Liver (tissue), 9 donors: ENCODE data around the gene AVPR1B. TPM values are rescaled to one million over a fixed set of nuclear protein-coding genes. Genes with fewer than 3 reads are reported as not detected.

ENCODE experiments used
- DNase-seq: peaks from one replicate; pipeline ENCODE4 v3.0.0-alpha.2; 2017; ENCODE audit warnings: low spot score
- H3K27ac ChIP-seq, 2 donors: one replicate each; pipeline ENCODE4 v1.7.0; 2013; ENCODE audit warnings: inconsistent platforms in 2 of 2, low read length in 2 of 2, control low read depth in 1 of 2, low read depth in 1 of 2, mild to moderate bottlenecking in 1 of 2
- H3K27me3 ChIP-seq, 4 donors: one replicate each; pipeline versions ENCODE4 v1.6.1 to v1.7.0; 2013; ENCODE audit warnings: low read length in 3 of 4, inconsistent platforms in 1 of 4, mild to moderate bottlenecking in 1 of 4, moderate library complexity in 1 of 4; ENCODE audit not compliant: control insufficient read depth in 4 of 4, insufficient read depth in 4 of 4
- H3K36me3 ChIP-seq, 4 donors: one replicate each; pipeline versions ENCODE4 v1.6.1 to v1.7.0; 2013; ENCODE audit warnings: low read length in 3 of 4, mild to moderate bottlenecking in 3 of 4, low read depth in 1 of 4, moderate library complexity in 1 of 4; ENCODE audit not compliant: control insufficient read depth in 4 of 4, insufficient read depth in 3 of 4
- H3K4me1 ChIP-seq, 4 donors: one replicate each; pipeline versions ENCODE4 v1.6.1 to v1.7.0; 2013; ENCODE audit warnings: low read length in 3 of 4, mild to moderate bottlenecking in 3 of 4, moderate library complexity in 1 of 4; ENCODE audit not compliant: control insufficient read depth in 4 of 4, insufficient read depth in 4 of 4
- H3K4me3 ChIP-seq, 3 donors: one replicate each; pipeline versions ENCODE4 v1.6.1 to v1.7.0; 2013; ENCODE audit warnings: low read length in 3 of 3, control low read depth in 1 of 3, low read depth in 1 of 3, mild to moderate bottlenecking in 1 of 3
- H3K9ac ChIP-seq, 2 donors: one replicate each; pipeline ENCODE4 v1.7.0; 2013; ENCODE audit warnings: low read length in 2 of 2, mild to moderate bottlenecking in 2 of 2, moderate library complexity in 2 of 2, control low read depth in 1 of 2, low read depth in 1 of 2
- H3K9me3 ChIP-seq, 4 donors: one replicate each; pipeline versions ENCODE4 v1.6.1 to v1.7.0; 2013; ENCODE audit warnings: low read length in 3 of 4; ENCODE audit not compliant: control insufficient read depth in 4 of 4
- ATF3 ChIP-seq: IDR thresholded peaks from 2 replicates; pipeline ENCODE4 v1.6.1; 2016; ENCODE audit warnings: antibody characterized with exemption
- CTCF ChIP-seq: fragments of 150-350 bp; IDR thresholded peaks from 2 replicates; pipeline ENCODE4 v1.5.1; 2017; ENCODE audit warnings: improper control_type of control experiment, low read depth, low read length; ENCODE audit not compliant: missing input control
- EGR1 ChIP-seq, 2 donors: IDR thresholded peaks; 2 replicates each; pipeline ENCODE4 v1.6.1; 2016 to 2018; ENCODE audit warnings: antibody characterized with exemption in 2 of 2, low read depth in 2 of 2
- FOXA1 ChIP-seq: IDR thresholded peaks from 2 replicates; pipeline ENCODE4 v1.6.1; 2016; ENCODE audit warnings: antibody characterized with exemption
- FOXA2 ChIP-seq: IDR thresholded peaks from 2 replicates; pipeline ENCODE4 v1.6.1; 2016; ENCODE audit warnings: antibody characterized with exemption
- HNF4A ChIP-seq, 2 donors: conservative IDR thresholded peaks; 2 replicates each; pipeline ENCODE4 v1.6.1; 2016; ENCODE audit warnings: antibody characterized with exemption in 2 of 2, mild to moderate bottlenecking in 2 of 2
- HNF4G ChIP-seq: IDR thresholded peaks from 2 replicates; pipeline ENCODE4 v1.6.1; 2016; ENCODE audit warnings: antibody characterized with exemption
- JUND ChIP-seq, 2 donors: IDR thresholded peaks; 2 replicates each; pipeline ENCODE4 v1.6.1; 2016; ENCODE audit warnings: antibody characterized with exemption in 2 of 2
- MAX ChIP-seq: IDR thresholded peaks from 2 replicates; pipeline ENCODE4 v1.6.1; 2016; ENCODE audit warnings: antibody characterized with exemption
- NR2F2 ChIP-seq: IDR thresholded peaks from 2 replicates; pipeline ENCODE4 v1.6.1; 2016; ENCODE audit warnings: antibody characterized with exemption
- RAD21 ChIP-seq, 2 donors: IDR thresholded peaks; 2 replicates each; pipeline ENCODE4 v1.6.1; 2016; ENCODE audit warnings: antibody characterized with exemption in 2 of 2, mild to moderate bottlenecking in 2 of 2
- RXRA ChIP-seq, 2 donors: IDR thresholded peaks; 2 replicates each; pipeline ENCODE4 v1.6.1; 2017 to 2018; ENCODE audit warnings: antibody characterized with exemption in 2 of 2, mild to moderate bottlenecking in 1 of 2
- SP1 ChIP-seq: IDR thresholded peaks from 2 replicates; pipeline ENCODE4 v1.6.1; 2018; ENCODE audit warnings: antibody characterized with exemption, mild to moderate bottlenecking
- TAF1 ChIP-seq: conservative IDR thresholded peaks from 2 replicates; pipeline ENCODE4 v1.6.1; 2016; ENCODE audit warnings: antibody characterized with exemption, mild to moderate bottlenecking
- YY1 ChIP-seq: IDR thresholded peaks from 2 replicates; pipeline ENCODE4 v1.6.1; 2016; ENCODE audit warnings: antibody characterized with exemption, mild to moderate bottlenecking
- WGBS: extraction: QIAGEN DNeasy Blood & Tissue Kit; methylation state at CpG from one replicate; pipeline ENCODE4 v1.1.7; 2013; 5-methylcytosine and 5-hydroxymethylcytosine counted together
- polyA plus RNA-seq, 2 donors: library from polyadenylated mRNA; stranded (reverse) in 1 of 2; unstranded in 1 of 2; fragments of 200-250 nt in 1 of 2; fragments of >200 nt in 1 of 2; fragmentation: Nextera tagmentation in 1 of 2; extraction: Ambion mirVana in 1 of 2; gene quantifications; one replicate each; pipeline versions ENCODE4 v1.2.1 to v1.2.3, GENCODE V29; 2013 to 2015
- total RNA-seq, 2 donors: library from RNA; depleted of rRNA; stranded (reverse); fragments of >200 nt; gene quantifications; one replicate each; pipeline ENCODE4 v1.2.3, GENCODE V29; 2014
- TF ChIP-seq, protein P1 (sequence below): IDR thresholded peaks from 2 replicates; pipeline ENCODE4 v1.6.1; 2016; ENCODE audit warnings: antibody characterized with exemption
- TF ChIP-seq, protein P2 (sequence below): IDR thresholded peaks from 2 replicates; pipeline ENCODE4 v1.6.1; 2016; ENCODE audit warnings: antibody characterized with exemption, mild to moderate bottlenecking
- donor health status: healthy.
- donor health status: healthy.
- donor health status: healthy.
- donor health status: healthy.
- donor health status: healthy.

AVPR1B gene
- total and polyA plus RNA-seq, 4 donors, result not detected

- DNase-seq, result no peak
- H3K4me1 ChIP-seq, result peaks cover 0 to 2% (median 0%) of the 10 kb centered on the region in 4 donors
- H3K9me3 ChIP-seq, result no peaks in the 10 kb centered on the region
- H3K4me3 ChIP-seq, result no peak overlapping the region
- TF ChIP-seq HNF4G, result no peak
- TF ChIP-seq EGR1 (IDR thresholded peaks at IDR 0.05; ENCODE audit: low read depth in 2 of 2), result no peak
- no peak for TF ChIP-seq MAX
- TF ChIP-seq RXRA (IDR thresholded peaks at IDR 0.05), result no peak
- TF ChIP-seq SP1, result no peak
- no peak for TF ChIP-seq ATF3
- no peak for TF ChIP-seq JUND (IDR thresholded peaks at IDR 0.05)
- no peak for TF ChIP-seq CTCF
- TF ChIP-seq FOXA1, result no peak
- no peak for TF ChIP-seq RAD21 (IDR thresholded peaks at IDR 0.05)
- TF ChIP-seq TAF1, result no peak
- no peak for TF ChIP-seq NR2F2
- no peak for TF ChIP-seq YY1
- TF ChIP-seq, protein P1, sequence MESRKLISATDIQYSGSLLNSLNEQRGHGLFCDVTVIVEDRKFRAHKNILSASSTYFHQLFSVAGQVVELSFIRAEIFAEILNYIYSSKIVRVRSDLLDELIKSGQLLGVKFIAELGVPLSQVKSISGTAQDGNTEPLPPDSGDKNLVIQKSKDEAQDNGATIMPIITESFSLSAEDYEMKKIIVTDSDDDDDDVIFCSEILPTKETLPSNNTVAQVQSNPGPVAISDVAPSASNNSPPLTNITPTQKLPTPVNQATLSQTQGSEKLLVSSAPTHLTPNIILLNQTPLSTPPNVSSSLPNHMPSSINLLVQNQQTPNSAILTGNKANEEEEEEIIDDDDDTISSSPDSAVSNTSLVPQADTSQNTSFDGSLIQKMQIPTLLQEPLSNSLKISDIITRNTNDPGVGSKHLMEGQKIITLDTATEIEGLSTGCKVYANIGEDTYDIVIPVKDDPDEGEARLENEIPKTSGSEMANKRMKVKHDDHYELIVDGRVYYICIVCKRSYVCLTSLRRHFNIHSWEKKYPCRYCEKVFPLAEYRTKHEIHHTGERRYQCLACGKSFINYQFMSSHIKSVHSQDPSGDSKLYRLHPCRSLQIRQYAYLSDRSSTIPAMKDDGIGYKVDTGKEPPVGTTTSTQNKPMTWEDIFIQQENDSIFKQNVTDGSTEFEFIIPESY, result no peak
- TF ChIP-seq FOXA2, result no peak
- H3K9ac ChIP-seq, result no peak overlapping the region
- no peaks in the 10 kb centered on the region for H3K27me3 ChIP-seq
- H3K36me3 ChIP-seq, result no peaks in the 10 kb centered on the region
- H3K27ac ChIP-seq, result no peak overlapping the region
- WGBS, result 90% methylated on average over 1 of the region's 1 CpG
Observed at GRCh38 chr1:206100226-206100815, 16.9 kb downstream of the AVPR1B start.

GRCh38 chr1:206098242-206098919, 18.8 kb downstream of the AVPR1B start:
- H3K27me3 ChIP-seq, result no peaks in the 10 kb centered on the region
- H3K4me1 ChIP-seq, result peaks cover 0 to 2% (median 0%) of the 10 kb centered on the region in 4 donors
- TF ChIP-seq RAD21 (IDR thresholded peaks at IDR 0.05), result no peak
- TF ChIP-seq FOXA1, result no peak
- TF ChIP-seq NR2F2, result no peak
- no peak for TF ChIP-seq HNF4G
- TF ChIP-seq JUND (IDR thresholded peaks at IDR 0.05), result no peak
- no peak for TF ChIP-seq MAX
- TF ChIP-seq SP1, result no peak
- TF ChIP-seq, protein P1, result no peak
- TF ChIP-seq, protein P2, sequence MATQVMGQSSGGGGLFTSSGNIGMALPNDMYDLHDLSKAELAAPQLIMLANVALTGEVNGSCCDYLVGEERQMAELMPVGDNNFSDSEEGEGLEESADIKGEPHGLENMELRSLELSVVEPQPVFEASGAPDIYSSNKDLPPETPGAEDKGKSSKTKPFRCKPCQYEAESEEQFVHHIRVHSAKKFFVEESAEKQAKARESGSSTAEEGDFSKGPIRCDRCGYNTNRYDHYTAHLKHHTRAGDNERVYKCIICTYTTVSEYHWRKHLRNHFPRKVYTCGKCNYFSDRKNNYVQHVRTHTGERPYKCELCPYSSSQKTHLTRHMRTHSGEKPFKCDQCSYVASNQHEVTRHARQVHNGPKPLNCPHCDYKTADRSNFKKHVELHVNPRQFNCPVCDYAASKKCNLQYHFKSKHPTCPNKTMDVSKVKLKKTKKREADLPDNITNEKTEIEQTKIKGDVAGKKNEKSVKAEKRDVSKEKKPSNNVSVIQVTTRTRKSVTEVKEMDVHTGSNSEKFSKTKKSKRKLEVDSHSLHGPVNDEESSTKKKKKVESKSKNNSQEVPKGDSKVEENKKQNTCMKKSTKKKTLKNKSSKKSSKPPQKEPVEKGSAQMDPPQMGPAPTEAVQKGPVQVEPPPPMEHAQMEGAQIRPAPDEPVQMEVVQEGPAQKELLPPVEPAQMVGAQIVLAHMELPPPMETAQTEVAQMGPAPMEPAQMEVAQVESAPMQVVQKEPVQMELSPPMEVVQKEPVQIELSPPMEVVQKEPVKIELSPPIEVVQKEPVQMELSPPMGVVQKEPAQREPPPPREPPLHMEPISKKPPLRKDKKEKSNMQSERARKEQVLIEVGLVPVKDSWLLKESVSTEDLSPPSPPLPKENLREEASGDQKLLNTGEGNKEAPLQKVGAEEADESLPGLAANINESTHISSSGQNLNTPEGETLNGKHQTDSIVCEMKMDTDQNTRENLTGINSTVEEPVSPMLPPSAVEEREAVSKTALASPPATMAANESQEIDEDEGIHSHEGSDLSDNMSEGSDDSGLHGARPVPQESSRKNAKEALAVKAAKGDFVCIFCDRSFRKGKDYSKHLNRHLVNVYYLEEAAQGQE, result no peak
- no peak for TF ChIP-seq YY1
- no peak for TF ChIP-seq RXRA (IDR thresholded peaks at IDR 0.05)
- TF ChIP-seq TAF1, result no peak
- TF ChIP-seq CTCF, result no peak
- no peak for TF ChIP-seq HNF4A (conservative IDR thresholded peaks at IDR 0.05)
- TF ChIP-seq EGR1 (IDR thresholded peaks at IDR 0.05; ENCODE audit: low read depth in 2 of 2), result no peak
- no peaks in the 10 kb centered on the region for H3K9me3 ChIP-seq
- no peak overlapping the region for H3K9ac ChIP-seq
- WGBS, result 86% methylated on average over 9 of the region's 9 CpGs
- no peak overlapping the region for H3K27ac ChIP-seq
- H3K36me3 ChIP-seq, result no peaks in the 10 kb centered on the region
- no peak for DNase-seq
- no peak overlapping the region for H3K4me3 ChIP-seq
